Measurements from ENCODE around the gene PRSS21.

Gene PRSS21

GRCh38 chr16:2830355-2830695, 13.3 kb downstream of the PRSS21 start:
- Histone ChIP-seq H3K4me3 (replicated peaks; ENCODE audit: insufficient read depth, low read length) (no peak overlapping the region), H3K27me3 (ENCODE audit: insufficient read depth, poor library complexity, severe bottlenecking) (no peaks in the 10 kb centered on the region), H3K27ac (replicated peaks) (no peak overlapping the region)
- no peak for DNase-seq (ENCODE audit: low read depth in 1 of 2, low spot score in 1 of 2)
- no peak for TF ChIP-seq GABPA (IDR thresholded peaks at IDR 0.05; ENCODE audit: low read depth)

- H3K27me3 ChIP-seq (ENCODE audit: insufficient read depth, poor library complexity, severe bottlenecking): no peaks in the 10 kb centered on the region
- H3K4me3 ChIP-seq (replicated peaks; ENCODE audit: insufficient read depth, low read length): no peak overlapping the region
- no peak for TF ChIP-seq SPI1 (IDR thresholded peaks at IDR 0.05; ENCODE audit: borderline replicate concordance, low read depth)
- TF ChIP-seq GABPA (IDR thresholded peaks at IDR 0.05; ENCODE audit: low read depth): no peak
- no peak for TF ChIP-seq REST (IDR thresholded peaks at IDR 0.05; ENCODE audit: insufficient replicate concordance, low read depth)
- no peak for TF ChIP-seq CTCF (IDR thresholded peaks at IDR 0.05; ENCODE audit: insufficient read depth, low read length)
- TF ChIP-seq POLR2AphosphoS5 (IDR thresholded peaks at IDR 0.05; ENCODE audit: low read depth): no peak
- H3K27ac ChIP-seq (replicated peaks): no peak overlapping the region
- no peak for DNase-seq (ENCODE audit: low read depth in 1 of 2, low spot score in 1 of 2)
Observed at GRCh38 chr16:2831203-2831602, 14.2 kb downstream of the PRSS21 start.

- TF ChIP-seq GABPA (IDR thresholded peaks at IDR 0.05; ENCODE audit: low read depth) (no peak), CTCF (IDR thresholded peaks at IDR 0.05; ENCODE audit: insufficient read depth, low read length) (no peak)
Observed at GRCh38 chr16:2833776-2834175, 16.7 kb downstream of the PRSS21 start.

GRCh38 chr16:2834968-2835367, 17.9 kb downstream of the PRSS21 start:
- Histone ChIP-seq H3K4me3 (replicated peaks; ENCODE audit: insufficient read depth, low read length) (no peak overlapping the region), H3K27ac (replicated peaks) (no peak overlapping the region), H3K27me3 (ENCODE audit: insufficient read depth, poor library complexity, severe bottlenecking) (no peaks in the 10 kb centered on the region)
- no peak for TF ChIP-seq REST (IDR thresholded peaks at IDR 0.05; ENCODE audit: insufficient replicate concordance, low read depth)
- TF ChIP-seq POLR2AphosphoS5 (IDR thresholded peaks at IDR 0.05; ENCODE audit: low read depth): no peak
- no peak for TF ChIP-seq GABPA (IDR thresholded peaks at IDR 0.05; ENCODE audit: low read depth)
- TF ChIP-seq SPI1 (IDR thresholded peaks at IDR 0.05; ENCODE audit: borderline replicate concordance, low read depth): no peak
- TF ChIP-seq CTCF (IDR thresholded peaks at IDR 0.05; ENCODE audit: insufficient read depth, low read length): no peak
- no peak for DNase-seq (ENCODE audit: low read depth in 1 of 2, low spot score in 1 of 2)

More at GRCh38 chr16:2833776-2834175, 16.7 kb downstream of the PRSS21 start:
- no peaks in the 10 kb centered on the region for H3K27me3 ChIP-seq (ENCODE audit: insufficient read depth, poor library complexity, severe bottlenecking)
- no peak overlapping the region for H3K27ac ChIP-seq (replicated peaks)
- no peak overlapping the region for H3K4me3 ChIP-seq (replicated peaks; ENCODE audit: insufficient read depth, low read length)
- DNase-seq (ENCODE audit: low read depth in 1 of 2, low spot score in 1 of 2): no peak
